DMS 273 (cell line): ENCODE data around the gene ITSN2.

Experiments used
- DNase-seq: peaks from one replicate; lab custom pipeline; 2025; ENCODE audit not compliant: unreplicated experiment; lab: John Stamatoyannopoulos, UW

Gene ITSN2

DNA sequence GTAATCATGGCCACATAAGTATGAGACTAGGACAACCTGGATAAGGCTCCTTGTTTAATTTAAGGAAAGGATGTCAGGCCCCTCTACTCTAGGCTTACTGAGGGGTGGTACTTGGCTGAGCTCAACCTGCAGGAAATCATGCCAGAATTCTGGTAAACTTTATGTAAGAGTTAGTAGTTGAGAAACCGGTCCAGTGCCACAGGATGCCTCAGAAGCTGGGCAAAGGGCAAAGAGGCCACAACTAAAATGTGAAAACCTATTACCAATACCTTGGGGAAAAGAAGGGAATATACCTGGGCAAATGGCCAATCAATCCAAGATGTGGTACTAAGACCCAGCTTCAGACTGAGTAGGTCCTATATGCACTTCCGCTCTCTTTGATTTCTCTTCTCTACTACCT, 86.7 kb downstream of the ITSN2 start:
- DNase-seq, result no peak

DNA sequence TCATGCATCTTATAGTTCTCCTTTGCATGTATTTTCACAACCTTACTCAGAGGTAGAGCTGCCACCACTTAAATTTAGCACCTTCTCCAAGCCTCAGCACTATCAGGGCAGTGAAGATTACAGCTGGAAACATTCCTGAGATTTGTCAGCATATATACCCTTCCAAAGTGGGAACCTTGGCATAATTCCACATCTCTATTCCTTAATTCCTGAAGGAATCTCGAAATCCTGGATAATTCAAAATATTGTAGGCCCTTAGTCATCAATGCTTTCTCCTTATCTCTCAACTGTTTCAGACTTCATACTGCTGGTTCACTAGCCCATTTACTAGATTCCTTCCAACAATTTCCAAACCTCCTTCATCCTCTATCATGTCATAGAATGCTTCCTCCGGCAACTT, 87.4 kb downstream of the ITSN2 start:
- DNase-seq, result no peak

DNA sequence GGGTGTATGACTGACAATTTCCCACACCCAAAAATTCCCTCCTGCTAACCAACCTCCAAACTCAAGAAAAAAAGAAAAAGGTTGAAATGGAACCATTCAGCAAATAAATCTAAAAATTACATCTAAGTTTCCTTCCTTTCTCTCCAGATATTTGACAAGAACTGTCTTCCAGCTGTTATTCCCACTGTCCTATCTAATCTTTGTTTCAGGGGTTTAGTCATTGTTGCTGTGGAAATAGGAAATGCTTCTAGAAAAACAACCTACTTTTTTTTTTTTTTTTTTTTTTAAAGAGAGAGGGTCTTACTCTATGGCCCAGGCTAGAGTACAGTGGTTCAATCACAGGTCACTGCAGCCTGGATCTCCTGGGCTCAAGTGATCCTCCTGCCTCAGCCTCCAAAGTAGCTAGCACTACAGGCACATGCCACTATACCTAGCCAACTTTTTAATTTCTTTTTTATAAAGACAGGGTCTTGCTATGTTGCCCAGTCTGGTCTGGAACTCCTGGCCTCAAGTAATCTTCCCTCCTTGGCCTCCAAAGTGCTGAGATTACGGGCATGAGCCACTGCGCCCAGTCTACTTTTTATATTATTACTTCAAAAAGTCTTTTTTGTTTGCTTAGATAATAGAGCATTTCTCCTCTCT, 88.1 kb downstream of the ITSN2 start:
- no peak for DNase-seq

- no peak for DNase-seq
Observed at GRCh38 chr2:24269265-24269664, 91.1 kb downstream of the ITSN2 start.

- DNase-seq, result no peak
Observed at GRCh38 chr2:24265212-24265611, 95.1 kb downstream of the ITSN2 start.

DNA sequence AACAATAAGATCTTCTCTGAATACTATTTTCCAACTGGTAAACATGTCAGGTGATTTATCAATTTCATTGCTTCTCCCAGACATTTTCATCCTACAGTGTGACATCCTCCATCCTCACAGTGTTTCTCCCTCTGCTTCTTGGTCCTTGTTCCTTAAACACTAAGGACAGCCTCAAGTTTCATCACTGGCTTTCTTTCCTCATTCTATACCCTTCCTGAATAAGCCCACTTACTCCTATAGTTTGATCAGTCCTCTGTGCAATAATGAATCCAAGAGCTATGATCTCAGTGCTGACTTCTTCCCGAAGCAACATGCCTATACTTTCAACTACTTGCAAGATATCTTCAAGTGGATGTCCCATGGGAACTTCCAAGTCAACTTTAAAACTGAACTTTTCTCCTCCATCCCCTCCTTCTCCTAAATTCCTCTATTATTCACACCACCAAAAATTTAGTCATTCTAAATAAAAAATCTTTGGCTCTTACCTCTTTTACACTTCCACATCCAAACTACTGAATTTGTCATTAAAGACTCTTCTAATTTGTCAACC, 97.8 kb downstream of the ITSN2 start:
- no peak for DNase-seq

- DNase-seq, result no peak
Observed at GRCh38 chr2:24261441-24261840, 98.9 kb downstream of the ITSN2 start.

DNA sequence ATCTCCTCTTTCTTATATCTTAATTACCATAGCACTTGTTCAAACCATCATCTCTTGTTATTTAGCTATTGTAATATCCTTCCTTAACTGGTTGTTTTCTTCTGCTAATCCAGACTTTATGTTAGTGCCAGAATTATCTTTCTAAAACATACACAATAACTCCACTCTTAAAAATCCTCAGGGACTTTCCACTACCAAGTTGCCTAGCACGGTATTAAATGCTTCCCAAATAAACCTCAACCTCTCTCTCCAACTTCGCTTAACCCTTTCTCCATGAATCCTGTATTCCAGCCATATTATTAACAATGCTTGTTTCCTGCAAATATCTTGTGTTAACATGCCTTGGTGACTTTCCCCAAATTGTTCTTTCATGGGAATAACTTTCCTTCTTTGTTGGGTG, 101.0 kb downstream of the ITSN2 start:
- no peak for DNase-seq

DNA sequence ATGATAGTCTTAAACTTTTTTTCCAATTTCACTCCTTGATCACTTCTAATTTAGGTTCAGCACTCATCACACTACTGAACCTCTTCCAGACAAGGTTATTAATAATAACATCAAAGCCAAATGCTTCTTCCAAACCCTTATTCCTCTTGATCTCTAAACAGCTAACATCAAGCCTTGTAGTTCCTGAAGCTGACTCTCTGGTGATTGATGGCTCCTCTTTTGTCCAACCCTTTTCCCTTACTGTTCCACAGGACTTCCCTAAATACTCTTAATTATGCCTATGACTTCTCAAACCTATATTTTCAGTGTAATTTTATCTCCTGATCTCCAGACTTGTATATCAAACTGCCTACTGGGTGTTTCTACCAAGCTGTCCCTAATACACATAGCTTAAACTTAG, 101.6 kb downstream of the ITSN2 start:
- DNase-seq, result no peak

DNA sequence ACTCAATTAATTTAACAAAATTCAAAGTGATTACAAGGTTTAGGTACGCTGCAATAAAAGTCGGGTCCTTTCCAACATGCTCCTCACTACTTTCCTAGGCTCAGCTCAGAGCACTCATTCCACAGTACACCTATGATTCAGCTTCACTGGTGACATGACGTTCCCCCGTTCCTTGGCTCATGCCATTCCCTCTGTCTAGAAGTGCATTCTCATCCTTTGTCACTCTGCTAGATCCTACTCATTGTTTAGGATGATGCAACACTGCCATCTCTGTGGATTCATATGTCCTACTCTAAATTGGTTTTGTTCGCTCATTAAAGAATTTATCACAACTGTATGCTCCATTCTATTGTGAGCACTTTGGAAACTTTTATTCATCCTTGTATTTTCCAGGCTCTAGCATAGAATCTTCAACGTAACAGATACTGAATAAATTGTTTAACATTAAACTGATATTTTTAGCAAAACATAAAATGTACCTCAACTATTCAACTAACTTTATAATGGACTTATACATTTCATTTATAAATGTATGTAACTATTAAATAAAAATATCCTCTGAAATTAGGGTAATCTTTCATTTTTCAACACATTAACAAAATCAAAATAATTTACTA, 106.9 kb downstream of the ITSN2 start:
- no peak for DNase-seq

- DNase-seq, result no peak
Observed at GRCh38 chr2:24247592-24247991, 112.7 kb downstream of the ITSN2 start.

DNA sequence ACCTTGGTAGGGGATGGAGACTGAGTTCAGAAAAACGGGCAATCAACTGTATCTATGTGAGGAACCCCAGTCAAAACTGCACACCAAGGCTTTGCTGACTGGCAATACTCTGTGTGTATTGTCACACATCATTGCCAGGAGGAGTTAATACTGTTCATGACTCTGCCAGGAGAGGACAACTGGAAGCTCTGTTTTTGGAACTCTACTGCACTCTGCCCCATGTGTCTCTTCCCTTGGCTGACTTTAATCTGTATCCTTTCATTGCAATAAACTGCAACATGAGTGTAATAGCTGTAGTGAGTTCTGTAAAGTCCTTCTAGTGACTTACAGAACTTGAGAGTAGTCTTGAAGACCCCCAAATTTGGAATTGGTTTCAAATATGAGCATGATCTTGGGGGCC, 113.2 kb downstream of the ITSN2 start:
- no peak for DNase-seq

DNA sequence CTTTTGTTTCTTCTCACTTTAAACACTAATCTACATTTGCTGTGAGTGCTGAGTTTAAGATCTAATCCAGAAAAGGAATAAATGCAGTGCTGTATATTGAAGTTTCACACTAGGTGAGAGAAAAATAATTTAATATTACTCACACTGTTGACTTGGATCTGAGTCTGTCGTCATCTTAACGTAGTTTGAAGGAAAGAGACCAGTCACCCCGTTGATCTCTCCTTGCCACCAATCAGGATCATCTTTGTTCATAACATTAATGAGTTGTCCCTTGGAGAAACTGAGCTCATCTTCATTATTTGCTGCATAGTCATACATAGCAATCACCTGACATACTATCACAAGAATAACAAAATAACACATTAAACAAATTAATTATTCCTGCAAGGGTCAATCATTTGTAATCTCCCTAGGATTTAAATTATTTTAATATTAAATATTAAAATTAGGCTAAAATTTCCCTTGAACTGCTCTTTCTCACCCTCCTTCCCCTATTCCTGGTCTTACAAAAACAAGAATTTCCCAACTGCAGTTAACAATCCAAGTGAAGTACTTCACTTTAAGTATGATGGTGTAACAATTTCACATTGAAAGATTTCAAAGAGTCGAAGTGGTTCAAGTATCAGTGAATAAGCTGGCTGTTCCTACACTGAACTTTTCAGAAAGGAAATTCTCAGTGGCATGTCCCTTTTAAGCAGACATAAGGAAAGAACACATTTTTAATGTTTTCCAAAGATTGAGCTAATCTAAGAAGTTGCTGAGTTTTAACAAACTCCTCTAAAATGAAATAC, 114.2 kb downstream of the ITSN2 start:
- no peak for DNase-seq

- DNase-seq, result no peak
Observed at GRCh38 chr2:24241528-24241927, 118.8 kb downstream of the ITSN2 start.

GRCh38 chr2:24239553-24239952, 120.8 kb downstream of the ITSN2 start:
- no peak for DNase-seq

GRCh38 chr2:24238158-24238557, 122.2 kb downstream of the ITSN2 start:
- DNase-seq, result peak; percentile 19

DNA sequence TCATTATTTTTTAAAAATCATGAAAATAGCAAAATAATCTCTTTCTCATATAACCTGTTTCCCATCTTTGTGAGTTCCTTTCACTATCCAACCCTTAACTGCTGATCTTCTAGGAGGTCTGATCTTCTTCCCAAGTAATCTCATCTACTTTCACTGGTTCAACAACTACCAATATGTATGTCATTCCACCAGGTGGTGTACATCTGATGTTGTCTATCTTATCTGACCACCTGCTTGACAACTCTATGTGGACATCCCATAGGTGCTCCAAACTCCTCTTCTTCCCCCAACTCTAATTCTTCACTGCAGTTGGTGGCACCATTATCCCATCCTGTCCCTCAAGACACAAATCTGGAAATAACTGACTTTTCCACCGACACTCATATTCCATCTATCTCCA, 123.0 kb downstream of the ITSN2 start:
- DNase-seq, result no peak

DNA sequence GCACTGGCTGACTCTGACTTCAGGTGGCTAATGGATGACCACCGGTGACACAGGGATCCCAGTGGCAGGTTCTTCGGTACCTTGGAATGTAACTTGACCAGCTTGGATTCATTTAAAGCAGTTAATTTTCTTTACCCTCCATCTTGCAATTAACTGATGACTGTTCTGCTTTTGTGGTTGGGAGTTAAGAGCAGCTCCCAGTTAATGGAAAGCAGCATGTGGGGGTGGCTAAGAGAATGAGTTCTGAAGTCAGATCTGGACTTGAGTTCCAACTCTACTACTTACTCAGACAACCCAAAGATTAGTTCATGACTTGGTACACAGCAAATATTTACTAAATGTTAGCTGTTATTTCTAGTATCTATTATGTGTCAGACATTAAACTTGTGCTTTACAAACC, 127.0 kb downstream of the ITSN2 start:
- no peak for DNase-seq

DNA sequence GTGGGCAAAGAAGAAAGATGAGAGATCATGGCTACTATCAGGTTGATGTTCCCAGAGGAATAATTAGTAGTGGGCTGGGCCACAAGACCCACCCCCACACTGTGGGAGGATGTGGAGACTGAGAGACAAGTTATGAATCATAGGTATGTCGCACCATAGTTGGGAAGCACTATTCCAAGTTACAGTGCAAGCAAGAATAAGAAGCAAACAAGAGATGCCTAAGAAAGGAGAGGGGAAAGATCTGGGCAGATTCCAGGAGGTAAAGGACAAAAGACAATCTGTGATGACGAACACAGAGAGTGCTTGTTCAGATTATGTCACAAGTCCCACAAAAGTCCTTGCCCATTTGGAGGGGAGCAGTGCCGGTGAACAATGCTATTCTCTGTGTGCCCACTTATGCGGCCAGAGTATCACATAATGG, 128.9 kb downstream of the ITSN2 start:
- DNase-seq, result no peak

GRCh38 chr2:24228470-24228869, 131.9 kb downstream of the ITSN2 start:
- peak; percentile 40 for DNase-seq

- no peak for DNase-seq
Observed at GRCh38 chr2:24225499-24226242, 134.7 kb downstream of the ITSN2 start.
